Osteoblast (primary cell): ENCODE data around the gene PHYHIPL. TPM values are rescaled to one million over a fixed set of nuclear protein-coding genes. Genes with fewer than 3 reads are reported as not detected.

Source experiments
- DNase-seq: peaks from one replicate; pipeline ENCODE4 v3.0.0; 2011; ENCODE audit warnings: low spot score, mixed read lengths; ENCODE audit not compliant: insufficient read length; ENCODE audit errors: missing footprints
- H2AFZ ChIP-seq: 2 replicates; pipeline ENCODE4 v1.6.0; 2011; ENCODE audit warnings: mild to moderate bottlenecking, low read length
- H3K27ac ChIP-seq: 2 replicates; pipeline ENCODE4 v1.5.1; 2011; ENCODE audit warnings: mild to moderate bottlenecking, low read depth, low read length, moderate library complexity
- H3K27me3 ChIP-seq: 2 replicates; pipeline ENCODE4 v1.6.0; 2012; ENCODE audit warnings: mild to moderate bottlenecking, control low read depth, inconsistent platforms, low read length, moderate library complexity; ENCODE audit not compliant: insufficient read depth
- H3K36me3 ChIP-seq: 2 replicates; pipeline ENCODE4 v1.5.1; 2011; ENCODE audit warnings: mild to moderate bottlenecking, low read length, control low read depth, moderate library complexity; ENCODE audit not compliant: insufficient read depth
- H3K4me1 ChIP-seq: 2 replicates; pipeline ENCODE4 v1.5.1; 2011; ENCODE audit warnings: mild to moderate bottlenecking, low read length, control low read depth, moderate library complexity; ENCODE audit not compliant: insufficient read depth
- H3K4me2 ChIP-seq: 2 replicates; pipeline ENCODE4 v1.6.0; 2011; ENCODE audit warnings: mild to moderate bottlenecking, low read length; ENCODE audit not compliant: insufficient read depth
- H3K4me3 ChIP-seq: fragments of 200-600 bp; sonication (generic); 3 replicates; pipeline ENCODE4 v1.5.1; 2012; ENCODE audit warnings: mild to moderate bottlenecking, low read length, inconsistent platforms; ENCODE audit not compliant: insufficient read depth
- H3K79me2 ChIP-seq: 2 replicates; pipeline ENCODE4 v1.6.0; 2012; ENCODE audit warnings: mild to moderate bottlenecking, low read length, control low read depth, inconsistent platforms; ENCODE audit not compliant: insufficient read depth
- H3K9me3 ChIP-seq: 2 replicates; pipeline ENCODE4 v1.5.1; 2011; ENCODE audit warnings: low read depth, low read length, control low read depth
- H4K20me1 ChIP-seq: 2 replicates; pipeline ENCODE4 v1.6.0; 2012; ENCODE audit warnings: mild to moderate bottlenecking, low read length, control low read depth; ENCODE audit not compliant: insufficient read depth
- CTCF ChIP-seq: IDR thresholded peaks from 2 replicates; pipeline ENCODE4 v1.5.1; 2011; ENCODE audit warnings: mild to moderate bottlenecking, low read depth, low read length, moderate library complexity; ENCODE audit errors: extremely low read depth
- total RNA-seq: library from RNA; depleted of rRNA; stranded (reverse); fragments of >200 nt; gene quantifications from 2 replicates; pipeline ENCODE4 v1.2.3, GENCODE V29; 2012

Gene PHYHIPL
- total RNA-seq, 1 donor, result not detected

- Histone ChIP-seq H3K4me1 (no peaks in the 10 kb centered on the region), H3K36me3 (no peaks in the 10 kb centered on the region)
Observed at GRCh38 chr10:59289853-59290252, 113.4 kb downstream of the PHYHIPL start.

GRCh38 chr10:59290448-59290847 lies 114.0 kb downstream of the PHYHIPL start:
- Histone ChIP-seq H3K36me3 (no peaks in the 10 kb centered on the region), H3K27me3 (no peaks in the 10 kb centered on the region), H3K4me3 (no peak overlapping the region), H3K9me3 (no peaks in the 10 kb centered on the region), H3K4me1 (no peaks in the 10 kb centered on the region), H2AFZ (no peak overlapping the region), H3K79me2 (no peaks in the 10 kb centered on the region), H4K20me1 (no peaks in the 10 kb centered on the region), H3K4me2 (no peak overlapping the region), H3K27ac (no peak overlapping the region)
- TF ChIP-seq CTCF, result peak; percentile 24
- no peak for DNase-seq

More at GRCh38 chr10:59289853-59290252, 113.4 kb downstream of the PHYHIPL start:
- H3K79me2 ChIP-seq, result no peaks in the 10 kb centered on the region
- DNase-seq, result no peak
- H2AFZ ChIP-seq, result no peak overlapping the region
- no peak overlapping the region for H3K27ac ChIP-seq
- no peak overlapping the region for H3K4me3 ChIP-seq
- TF ChIP-seq CTCF, result no peak
- no peak overlapping the region for H3K4me2 ChIP-seq
- no peaks in the 10 kb centered on the region for H3K9me3 ChIP-seq
- no peaks in the 10 kb centered on the region for H4K20me1 ChIP-seq
- H3K27me3 ChIP-seq, result no peaks in the 10 kb centered on the region

Other genes with a start within 250 kb of the PHYHIPL start
- gene FAM13C, start 185.9 kb downstream of the PHYHIPL start, total RNA-seq, result 6.2 and 6.5 TPM in 2 replicates